Ishikawa (cell line): ENCODE measurements around the gene ZNF366.

ENCODE experiments used
- CEBPB ChIP-seq: IDR thresholded peaks from 2 replicates; pipeline ENCODE4 v1.6.1; 2012
- CREB1 ChIP-seq: IDR thresholded peaks from 2 replicates; pipeline ENCODE4 v1.6.1; 2012; ENCODE audit warnings: low read depth
- EGR1 ChIP-seq: IDR thresholded peaks from 2 replicates; pipeline ENCODE4 v1.6.1; 2012
- EP300 ChIP-seq: IDR thresholded peaks from 2 replicates; pipeline ENCODE4 v1.6.1; 2012; ENCODE audit warnings: borderline replicate concordance
- NFIC ChIP-seq: IDR thresholded peaks from 2 replicates; pipeline ENCODE4 v1.6.1; 2012
- RAD21 ChIP-seq: IDR thresholded peaks from 2 replicates; pipeline ENCODE4 v1.6.1; 2012; ENCODE audit warnings: low read depth
- TAF1 ChIP-seq: IDR thresholded peaks from 2 replicates; pipeline ENCODE4 v1.6.1; 2012; ENCODE audit warnings: low read depth, mild to moderate bottlenecking
- TCF12 ChIP-seq: IDR thresholded peaks from 2 replicates; pipeline ENCODE4 v1.6.1; 2012; ENCODE audit warnings: low read depth
- TEAD4 ChIP-seq: IDR thresholded peaks from 2 replicates; pipeline ENCODE4 v1.6.1; 2012
- YY1 ChIP-seq: IDR thresholded peaks from 2 replicates; pipeline ENCODE4 v1.6.1; 2012; ENCODE audit warnings: low read depth
- ZBTB7A ChIP-seq: IDR thresholded peaks from 2 replicates; pipeline ENCODE4 v1.6.1; 2012; ENCODE audit warnings: low read depth
- TF ChIP-seq, protein P1 (sequence below): IDR thresholded peaks from 2 replicates; pipeline ENCODE4 v1.6.1; 2012; ENCODE audit warnings: low read depth, mild to moderate bottlenecking
- TF ChIP-seq, protein P2 (sequence below): IDR thresholded peaks from 2 replicates; pipeline ENCODE4 v1.6.1; 2012
- TF ChIP-seq, protein P3 (sequence below): IDR thresholded peaks from 2 replicates; pipeline ENCODE4 v1.6.1; 2012

DNA sequence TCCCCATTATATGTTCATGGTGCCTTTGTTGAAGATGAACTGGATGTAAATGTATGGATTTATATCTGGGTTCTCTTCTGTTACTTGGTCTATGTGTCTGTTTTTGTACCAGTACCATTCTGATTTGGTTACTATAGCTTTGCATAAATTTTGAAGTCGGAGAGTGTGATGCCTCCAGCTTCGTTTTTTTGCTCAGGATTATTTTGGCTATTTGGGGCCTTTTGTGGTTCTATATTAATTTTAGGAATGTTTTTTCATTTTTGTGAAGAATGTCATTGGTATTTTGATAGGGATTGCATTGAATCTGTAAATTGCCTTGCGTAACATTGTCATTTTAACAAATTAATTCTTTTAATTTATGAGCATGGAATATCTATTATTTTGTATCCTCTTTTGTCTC lies 36.6 kb upstream of the ZNF366 start:
- no peak for TF ChIP-seq ZBTB7A
- TF ChIP-seq, protein P1, sequence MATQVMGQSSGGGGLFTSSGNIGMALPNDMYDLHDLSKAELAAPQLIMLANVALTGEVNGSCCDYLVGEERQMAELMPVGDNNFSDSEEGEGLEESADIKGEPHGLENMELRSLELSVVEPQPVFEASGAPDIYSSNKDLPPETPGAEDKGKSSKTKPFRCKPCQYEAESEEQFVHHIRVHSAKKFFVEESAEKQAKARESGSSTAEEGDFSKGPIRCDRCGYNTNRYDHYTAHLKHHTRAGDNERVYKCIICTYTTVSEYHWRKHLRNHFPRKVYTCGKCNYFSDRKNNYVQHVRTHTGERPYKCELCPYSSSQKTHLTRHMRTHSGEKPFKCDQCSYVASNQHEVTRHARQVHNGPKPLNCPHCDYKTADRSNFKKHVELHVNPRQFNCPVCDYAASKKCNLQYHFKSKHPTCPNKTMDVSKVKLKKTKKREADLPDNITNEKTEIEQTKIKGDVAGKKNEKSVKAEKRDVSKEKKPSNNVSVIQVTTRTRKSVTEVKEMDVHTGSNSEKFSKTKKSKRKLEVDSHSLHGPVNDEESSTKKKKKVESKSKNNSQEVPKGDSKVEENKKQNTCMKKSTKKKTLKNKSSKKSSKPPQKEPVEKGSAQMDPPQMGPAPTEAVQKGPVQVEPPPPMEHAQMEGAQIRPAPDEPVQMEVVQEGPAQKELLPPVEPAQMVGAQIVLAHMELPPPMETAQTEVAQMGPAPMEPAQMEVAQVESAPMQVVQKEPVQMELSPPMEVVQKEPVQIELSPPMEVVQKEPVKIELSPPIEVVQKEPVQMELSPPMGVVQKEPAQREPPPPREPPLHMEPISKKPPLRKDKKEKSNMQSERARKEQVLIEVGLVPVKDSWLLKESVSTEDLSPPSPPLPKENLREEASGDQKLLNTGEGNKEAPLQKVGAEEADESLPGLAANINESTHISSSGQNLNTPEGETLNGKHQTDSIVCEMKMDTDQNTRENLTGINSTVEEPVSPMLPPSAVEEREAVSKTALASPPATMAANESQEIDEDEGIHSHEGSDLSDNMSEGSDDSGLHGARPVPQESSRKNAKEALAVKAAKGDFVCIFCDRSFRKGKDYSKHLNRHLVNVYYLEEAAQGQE = no peak
- no peak for TF ChIP-seq RAD21
- TF ChIP-seq CEBPB = no peak
- no peak for TF ChIP-seq TAF1
- TF ChIP-seq CREB1 = no peak
- no peak for TF ChIP-seq EP300
- no peak for TF ChIP-seq TCF12
- no peak for TF ChIP-seq YY1
- TF ChIP-seq NFIC = no peak
- TF ChIP-seq, protein P2, sequence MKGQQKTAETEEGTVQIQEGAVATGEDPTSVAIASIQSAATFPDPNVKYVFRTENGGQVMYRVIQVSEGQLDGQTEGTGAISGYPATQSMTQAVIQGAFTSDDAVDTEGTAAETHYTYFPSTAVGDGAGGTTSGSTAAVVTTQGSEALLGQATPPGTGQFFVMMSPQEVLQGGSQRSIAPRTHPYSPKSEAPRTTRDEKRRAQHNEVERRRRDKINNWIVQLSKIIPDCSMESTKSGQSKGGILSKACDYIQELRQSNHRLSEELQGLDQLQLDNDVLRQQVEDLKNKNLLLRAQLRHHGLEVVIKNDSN = no peak
- TF ChIP-seq, protein P3, sequence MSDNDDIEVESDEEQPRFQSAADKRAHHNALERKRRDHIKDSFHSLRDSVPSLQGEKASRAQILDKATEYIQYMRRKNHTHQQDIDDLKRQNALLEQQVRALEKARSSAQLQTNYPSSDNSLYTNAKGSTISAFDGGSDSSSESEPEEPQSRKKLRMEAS = no peak
- no peak for TF ChIP-seq TEAD4
- no peak for TF ChIP-seq EGR1
